Embryonic facial prominence (tissue), 1 donor: ENCODE measurements around the gene ERFL.

Source experiments
- DNase-seq: peaks from one replicate; pipeline ENCODE4 v3.0.0-alpha.2; 2016; ENCODE audit errors: extremely low spot score

The ERFL gene

DNA sequence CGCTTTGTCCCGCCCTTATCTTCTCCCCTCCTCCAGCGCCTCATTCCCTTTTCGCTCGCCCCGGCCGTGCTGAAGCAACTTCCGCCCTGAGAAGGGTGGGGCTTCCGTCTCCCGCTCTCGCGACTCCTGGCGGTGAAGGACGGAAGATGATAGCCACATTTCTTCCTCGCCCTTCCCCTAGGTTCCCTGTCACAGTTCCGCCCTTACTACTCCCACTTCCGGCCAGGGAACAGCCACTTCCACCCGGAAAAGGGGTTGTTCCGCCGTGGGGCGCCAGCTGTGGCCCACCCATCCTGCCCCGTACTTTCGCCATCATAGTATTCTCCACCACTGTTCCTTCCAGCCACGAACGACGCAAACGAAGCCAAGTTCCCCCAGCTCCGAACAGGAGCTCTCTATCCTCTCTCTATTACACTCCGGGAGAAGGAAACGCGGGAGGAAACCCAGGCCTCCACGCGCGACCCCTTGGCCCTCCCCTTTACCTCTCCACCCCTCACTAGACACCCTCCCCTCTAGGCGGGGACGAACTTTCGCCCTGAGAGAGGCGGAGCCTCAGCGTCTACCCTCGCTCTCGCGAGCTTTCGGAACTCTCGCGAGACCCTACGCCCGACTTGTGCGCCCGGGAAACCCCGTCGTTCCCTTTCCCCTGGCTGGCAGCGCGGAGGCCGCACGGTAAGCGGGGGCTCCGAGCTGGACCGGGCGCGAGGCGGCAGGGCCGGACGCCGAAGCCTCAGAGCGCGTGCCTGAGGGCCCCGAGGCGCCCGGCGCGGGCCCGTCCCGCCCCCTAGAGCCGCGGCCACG is 68.4 kb downstream of the ERFL start, which contains the start of gene RPS19:
RPS19 (plus strand) TSS at position 638 of the 801 bp plus-strand sequence. CDS start 520 bp downstream, outside the sequence.
- peak; percentile 97 for DNase-seq

DNA sequence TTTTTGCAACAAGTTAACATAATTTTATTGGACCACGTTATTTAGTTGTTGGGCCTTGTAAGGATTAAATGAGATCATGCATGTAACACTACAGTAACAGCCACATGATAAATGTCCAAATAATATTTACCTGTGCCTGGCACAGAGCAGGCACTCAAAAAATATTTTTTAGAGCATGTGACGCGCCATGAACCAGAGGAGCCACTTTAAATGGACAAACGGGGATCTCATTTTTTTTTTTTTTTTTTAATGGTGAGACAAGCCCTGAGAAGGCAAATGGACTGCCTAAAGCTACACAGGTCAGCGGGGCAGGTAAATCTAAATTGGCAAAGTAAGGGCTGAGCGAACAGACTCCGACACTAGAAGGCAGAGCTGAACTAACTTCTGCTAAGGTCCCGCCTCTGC is 69.0 kb downstream of the ERFL start:
- no peak for DNase-seq
